Placental epithelial cell (primary cell): ENCODE measurements around the gene ZFP14. TPM values are rescaled to one million over a fixed set of nuclear protein-coding genes. Genes with fewer than 3 reads are reported as not detected.

ENCODE experiments used
- total RNA-seq: library from RNA; depleted of rRNA; stranded (reverse); fragments of >200 nt; gene quantifications from 2 replicates; pipeline ENCODE4 v1.2.3, GENCODE V29; 2012

Gene ZFP14
- total RNA-seq = 1.6 and 3.9 TPM in 2 replicates

GRCh38 chr19:36378625-36379509 is at the start of gene ZFP14:
Gene ZFP14 (minus strand): TSS chr19:36379201. CDS start chr19:36367892, 11,309 bp downstream.

GRCh38 chr19:36418287-36419001 is 39.4 kb upstream of the ZFP14 start, which contains the start of gene ZFP82:
Gene ZFP82 (minus strand): TSS chr19:36418644. CDS start chr19:36409789, 8,855 bp downstream.

Other genes with a start within 250 kb of the ZFP14 start
- gene CAPNS1, start 239.1 kb downstream of the ZFP14 start, total RNA-seq = 413 and 636 TPM in 2 replicates
- gene COX7A1, start 226.8 kb downstream of the ZFP14 start, total RNA-seq = 4.9 and 53.8 TPM in 2 replicates
- gene ZNF565, start 164.5 kb downstream of the ZFP14 start, total RNA-seq = 4.6 and 6.3 TPM in 2 replicates
- 77.3 and 79.3 TPM in 2 replicates for gene ZNF146, start 164.1 kb downstream of the ZFP14 start, total RNA-seq
- gene ZFP82, start 39.4 kb upstream of the ZFP14 start, total RNA-seq = 8.2 and 10.2 TPM in 2 replicates
- 5.9 and 6.7 TPM in 2 replicates for gene ZNF566, start 110.4 kb upstream of the ZFP14 start, total RNA-seq
- 18.1 and 27.1 TPM in 2 replicates for gene ZNF260, start 149.1 kb upstream of the ZFP14 start, total RNA-seq
- 9.4 and 12.4 TPM in 2 replicates for gene ZNF529, start 194.1 kb upstream of the ZFP14 start, total RNA-seq
- 5.3 and 11.8 TPM in 2 replicates for gene ZNF382, start 226.1 kb upstream of the ZFP14 start, total RNA-seq